GM18507 (cell line): Measurements from ENCODE around the gene CHCHD1.
"Not testable (repeated sequence)": the region's sequence is repeated elsewhere in the genome, so short reads cannot be mapped to it uniquely, and the experiment has no call there.

Experiments
- DNase-seq: peaks from one replicate; pipeline ENCODE4 v3.0.0; 2011; ENCODE audit warnings: low read depth; ENCODE audit not compliant: insufficient read length; ENCODE audit errors: extremely low spot score
- FAIRE-seq: peaks from 2 replicates; lab custom pipeline; 2011; peaks lifted over from hg19 to GRCh38; lab: Jason Lieb, UNC

The CHCHD1 gene

DNA sequence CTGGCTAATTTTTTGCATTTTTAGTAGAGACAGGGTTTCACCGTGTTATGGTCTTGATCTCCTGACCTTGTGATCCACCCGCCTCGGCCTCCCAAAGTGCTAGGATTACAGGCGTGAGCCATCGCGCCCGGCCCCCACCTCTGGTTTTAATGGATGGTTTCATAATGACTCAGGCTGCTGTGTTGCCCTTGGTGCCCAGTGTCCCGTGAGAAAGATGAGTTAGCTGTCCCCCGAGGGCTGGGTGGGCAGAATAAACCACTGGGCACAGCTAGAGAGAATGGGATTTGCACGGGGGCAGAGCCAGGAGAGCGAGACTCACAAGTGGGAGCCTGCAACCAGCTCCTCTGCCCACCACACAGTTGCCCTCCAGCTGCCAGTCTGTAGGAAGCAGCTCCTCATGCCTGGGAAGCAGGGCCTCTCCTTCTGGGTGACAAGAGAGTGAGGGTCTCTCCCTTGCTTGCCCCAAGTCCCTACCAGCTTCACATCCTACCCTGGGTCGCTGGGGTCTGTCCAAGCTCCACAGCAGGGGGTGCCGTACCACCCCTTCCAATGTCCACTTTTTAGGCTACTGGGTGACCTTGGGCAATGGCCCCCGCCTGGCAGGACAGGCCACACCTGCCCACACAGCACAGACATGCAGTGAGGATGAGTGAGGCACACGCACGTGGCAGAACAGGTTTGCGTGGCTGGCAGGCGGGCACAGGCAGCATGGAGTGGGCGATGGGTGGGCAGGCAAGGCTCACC lies 45.7 kb downstream of the CHCHD1 start:
- FAIRE-seq (no peak), DNase-seq (no peak)

DNA sequence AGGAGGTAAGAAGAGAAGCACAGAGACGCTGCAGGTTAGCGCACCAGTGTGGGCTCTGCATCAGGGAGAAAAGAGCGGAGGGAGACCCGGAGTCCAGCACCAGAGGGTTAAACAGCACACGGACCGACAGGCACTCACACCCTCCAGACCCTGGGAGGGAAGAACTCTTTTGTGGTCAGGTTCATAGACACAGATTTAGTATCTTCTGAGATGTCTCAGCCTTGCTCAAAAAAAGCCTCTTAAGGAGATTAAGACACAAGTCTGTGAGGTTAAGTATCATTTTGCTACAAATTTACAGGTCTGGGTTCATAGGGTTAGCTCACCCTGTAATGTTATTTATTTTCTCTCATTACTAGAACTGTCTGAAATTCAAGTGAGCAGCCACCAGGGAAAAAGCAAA lies 46.3 kb downstream of the CHCHD1 start:
- DNase-seq: no peak
- FAIRE-seq: no peak

DNA sequence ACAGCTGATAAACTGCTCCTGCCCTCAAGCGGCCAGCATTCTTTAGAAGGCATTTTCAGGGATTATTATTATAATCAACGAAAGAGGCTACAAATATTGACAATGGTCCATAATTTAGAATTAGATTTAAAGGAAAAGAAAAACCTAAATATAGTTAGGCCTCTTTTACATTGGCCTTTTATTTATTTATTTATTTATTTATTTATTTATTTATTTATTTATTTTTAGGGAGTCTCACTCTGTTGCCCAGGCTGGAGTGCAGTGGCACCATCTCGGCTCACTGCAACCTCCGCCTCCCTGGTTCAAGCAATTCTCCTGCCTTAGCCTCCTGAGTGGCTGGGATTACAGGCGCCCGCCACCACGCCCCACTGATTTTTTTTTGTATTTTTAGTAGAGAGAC lies 47.2 kb downstream of the CHCHD1 start:
- not testable (repeated sequence) for DNase-seq, FAIRE-seq
